Panc1 (cell line): Measurements from ENCODE around the gene CDK12. TPM values are rescaled to one million over a fixed set of nuclear protein-coding genes. Genes with fewer than 3 reads are reported as not detected.

Experiments used
- ATAC-seq: fragments of 200-7000 bp; cut with Tn5 transposase; 2 replicates; pipeline ENCODE4 v1.9.1; 2020; ENCODE audit warnings: mild to moderate bottlenecking, moderate library complexity
- BruUV-seq: library from RNA; stranded (reverse); fragments of 400-500 nt; replicated peaks from 2 replicates; lab custom pipeline; 2021; lab: Mats Ljungman, UMichigan
- CTCF ChIA-PET: fragments of 300-600 bp; sonication (Branson Sonifier 250); formaldehyde crosslinking; loops from one replicate; lab custom pipeline; 2022; ENCODE audit warnings: antibody characterized with exemption; lab: Charles Lee
- POLR2A ChIA-PET: fragments of 300-600 bp; sonication (Branson Sonifier 250); formaldehyde crosslinking; loops from one replicate; lab custom pipeline; 2022; ENCODE audit warnings: antibody characterized with exemption; lab: Charles Lee
- DNase-seq: peaks from one replicate; pipeline ENCODE4 v3.0.0-alpha.2; 2010; ENCODE audit warnings: low read depth, low spot score
- H3K27ac ChIP-seq: 2 replicates; pipeline ENCODE4 v1.5.1; 2011; ENCODE audit warnings: mild to moderate bottlenecking, low read length, inconsistent platforms
- H3K27me3 ChIP-seq: fragments of 200-500 bp; sonication (Bioruptor generic); 2 replicates; pipeline ENCODE4 v1.6.0; 2014; ENCODE audit warnings: low read length, inconsistent platforms; ENCODE audit not compliant: control insufficient read depth, insufficient read depth
- H3K36me3 ChIP-seq: fragments of 200-500 bp; sonication (Bioruptor generic); 2 replicates; pipeline ENCODE4 v1.5.1; 2014; ENCODE audit warnings: inconsistent platforms, mild to moderate bottlenecking, low read length, moderate library complexity; ENCODE audit not compliant: control insufficient read depth, insufficient read depth
- H3K4me1 ChIP-seq: 2 replicates; pipeline ENCODE4 v1.5.1; 2011; ENCODE audit warnings: inconsistent platforms, mild to moderate bottlenecking, low read length, moderate library complexity; ENCODE audit not compliant: control insufficient read depth, insufficient read depth
- H3K4me3 ChIP-seq, 2 experiments: 2 replicates each; pipeline ENCODE4 v1.5.1; 2011 to 2012; ENCODE audit warnings: low read depth in 2 of 2, low read length in 2 of 2, mild to moderate bottlenecking in 2 of 2, inconsistent platforms in 1 of 2, moderate library complexity in 1 of 2
- H3K9me3 ChIP-seq: fragments of 200-500 bp; sonication (Bioruptor generic); 2 replicates; pipeline ENCODE4 v1.5.1; 2014; ENCODE audit warnings: low read depth, mild to moderate bottlenecking, inconsistent platforms, low read length, moderate library complexity; ENCODE audit not compliant: control insufficient read depth, insufficient read depth
- POLR2AphosphoS5 ChIP-seq: IDR thresholded peaks from 2 replicates; pipeline ENCODE4 v1.6.1; 2012; ENCODE audit warnings: mild to moderate bottlenecking, low read depth, low read length, moderate library complexity
- SIN3A ChIP-seq: IDR thresholded peaks from 2 replicates; pipeline ENCODE4 v1.6.1; 2012; ENCODE audit warnings: low read depth, mild to moderate bottlenecking, low read length, moderate library complexity, borderline replicate concordance; ENCODE audit not compliant: insufficient read depth
- TCF7L2 ChIP-seq: IDR thresholded peaks from 2 replicates; pipeline ENCODE4 v1.6.1; 2011; ENCODE audit warnings: mild to moderate bottlenecking, low read depth, low read length, inconsistent platforms
- in situ Hi-C: cut with HindIII; loops from 2 replicates; pipeline ENCODE4 v1.10.0; 2016; ENCODE audit warnings: low sequenced_read_pairs, low pct_unique_long_range_greater_than_20kb
- intact Hi-C: fragments of 100-400 bp; cut with micrococcal nuclease; formaldehyde crosslinking; loops from one replicate; pipeline ENCODE4 v1.10.0; 2022; ENCODE audit not compliant: unreplicated experiment
- total RNA-seq: library from RNA; stranded (reverse); gene quantifications from one replicate; pipeline ENCODE4 v1.2.1, GENCODE V29; 2021; ENCODE audit not compliant: unreplicated experiment
- TF ChIP-seq, protein P1 (sequence below), 2 experiments: IDR thresholded peaks; 2 replicates each; pipeline ENCODE4 v1.6.1; 2011 to 2012; ENCODE audit warnings: low read depth in 2 of 2, control low read depth in 1 of 2, low read length in 1 of 2, mild to moderate bottlenecking in 1 of 2, moderate library complexity in 1 of 2; ENCODE audit not compliant: insufficient read depth in 1 of 2
- TF ChIP-seq, protein P2 (sequence below): fragments of 450-650 bp; IDR thresholded peaks from 2 replicates; pipeline ENCODE4 v1.5.1; 2017; ENCODE audit warnings: mild to moderate bottlenecking

CDK12 gene
- total RNA-seq, 1 experiment from 2014 or later, result 57.8 TPM

DNA sequence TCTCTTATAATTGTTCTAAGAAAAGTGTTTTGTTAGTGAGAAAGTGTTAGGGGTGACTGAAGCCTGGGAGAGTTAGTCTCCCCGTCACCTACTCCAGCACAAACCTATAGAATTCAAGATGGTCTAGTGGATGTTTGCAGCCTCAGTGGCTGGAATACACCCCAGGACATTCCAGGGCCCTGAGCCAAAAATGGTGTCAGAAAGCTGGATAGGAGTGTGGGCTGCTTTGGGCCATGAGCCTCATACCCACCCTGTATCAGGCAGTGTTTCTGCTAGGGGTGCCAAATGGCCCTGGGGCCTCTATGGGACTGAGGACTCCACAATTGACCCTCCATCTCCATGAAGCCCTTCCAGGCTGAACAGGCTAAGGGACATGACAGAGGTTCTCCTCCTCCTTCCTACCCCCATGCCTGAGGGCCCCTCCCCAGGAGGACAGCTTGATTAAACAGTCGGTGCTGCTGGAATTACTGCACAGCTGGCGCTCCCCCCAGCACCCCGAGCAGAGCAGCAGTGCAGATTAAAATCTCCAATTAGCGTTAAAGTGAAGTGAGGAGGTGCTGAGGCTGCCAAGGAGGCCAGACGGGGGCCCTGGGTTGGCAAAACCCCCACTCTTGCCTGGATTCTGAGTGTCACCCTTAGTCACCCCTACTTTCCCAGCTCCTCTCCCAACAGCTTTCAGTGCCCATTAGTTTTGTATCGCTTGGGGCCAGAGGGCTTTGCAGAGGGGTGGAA lies 87.4 kb downstream of the CDK12 start:
- in situ Hi-C loops, result no loop called here
- no TSS peak for BruUV-seq
- no peak for TF ChIP-seq SIN3A
- no peak for TF ChIP-seq POLR2AphosphoS5
- TF ChIP-seq, protein P1, sequence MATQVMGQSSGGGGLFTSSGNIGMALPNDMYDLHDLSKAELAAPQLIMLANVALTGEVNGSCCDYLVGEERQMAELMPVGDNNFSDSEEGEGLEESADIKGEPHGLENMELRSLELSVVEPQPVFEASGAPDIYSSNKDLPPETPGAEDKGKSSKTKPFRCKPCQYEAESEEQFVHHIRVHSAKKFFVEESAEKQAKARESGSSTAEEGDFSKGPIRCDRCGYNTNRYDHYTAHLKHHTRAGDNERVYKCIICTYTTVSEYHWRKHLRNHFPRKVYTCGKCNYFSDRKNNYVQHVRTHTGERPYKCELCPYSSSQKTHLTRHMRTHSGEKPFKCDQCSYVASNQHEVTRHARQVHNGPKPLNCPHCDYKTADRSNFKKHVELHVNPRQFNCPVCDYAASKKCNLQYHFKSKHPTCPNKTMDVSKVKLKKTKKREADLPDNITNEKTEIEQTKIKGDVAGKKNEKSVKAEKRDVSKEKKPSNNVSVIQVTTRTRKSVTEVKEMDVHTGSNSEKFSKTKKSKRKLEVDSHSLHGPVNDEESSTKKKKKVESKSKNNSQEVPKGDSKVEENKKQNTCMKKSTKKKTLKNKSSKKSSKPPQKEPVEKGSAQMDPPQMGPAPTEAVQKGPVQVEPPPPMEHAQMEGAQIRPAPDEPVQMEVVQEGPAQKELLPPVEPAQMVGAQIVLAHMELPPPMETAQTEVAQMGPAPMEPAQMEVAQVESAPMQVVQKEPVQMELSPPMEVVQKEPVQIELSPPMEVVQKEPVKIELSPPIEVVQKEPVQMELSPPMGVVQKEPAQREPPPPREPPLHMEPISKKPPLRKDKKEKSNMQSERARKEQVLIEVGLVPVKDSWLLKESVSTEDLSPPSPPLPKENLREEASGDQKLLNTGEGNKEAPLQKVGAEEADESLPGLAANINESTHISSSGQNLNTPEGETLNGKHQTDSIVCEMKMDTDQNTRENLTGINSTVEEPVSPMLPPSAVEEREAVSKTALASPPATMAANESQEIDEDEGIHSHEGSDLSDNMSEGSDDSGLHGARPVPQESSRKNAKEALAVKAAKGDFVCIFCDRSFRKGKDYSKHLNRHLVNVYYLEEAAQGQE (IDR thresholded peaks at IDR 0.05; ENCODE audit: insufficient read depth in 1 of 2, low read depth in 2 of 2, low read length in 1 of 2), result no peak
- no peak for TF ChIP-seq TCF7L2
- TF ChIP-seq, protein P2, sequence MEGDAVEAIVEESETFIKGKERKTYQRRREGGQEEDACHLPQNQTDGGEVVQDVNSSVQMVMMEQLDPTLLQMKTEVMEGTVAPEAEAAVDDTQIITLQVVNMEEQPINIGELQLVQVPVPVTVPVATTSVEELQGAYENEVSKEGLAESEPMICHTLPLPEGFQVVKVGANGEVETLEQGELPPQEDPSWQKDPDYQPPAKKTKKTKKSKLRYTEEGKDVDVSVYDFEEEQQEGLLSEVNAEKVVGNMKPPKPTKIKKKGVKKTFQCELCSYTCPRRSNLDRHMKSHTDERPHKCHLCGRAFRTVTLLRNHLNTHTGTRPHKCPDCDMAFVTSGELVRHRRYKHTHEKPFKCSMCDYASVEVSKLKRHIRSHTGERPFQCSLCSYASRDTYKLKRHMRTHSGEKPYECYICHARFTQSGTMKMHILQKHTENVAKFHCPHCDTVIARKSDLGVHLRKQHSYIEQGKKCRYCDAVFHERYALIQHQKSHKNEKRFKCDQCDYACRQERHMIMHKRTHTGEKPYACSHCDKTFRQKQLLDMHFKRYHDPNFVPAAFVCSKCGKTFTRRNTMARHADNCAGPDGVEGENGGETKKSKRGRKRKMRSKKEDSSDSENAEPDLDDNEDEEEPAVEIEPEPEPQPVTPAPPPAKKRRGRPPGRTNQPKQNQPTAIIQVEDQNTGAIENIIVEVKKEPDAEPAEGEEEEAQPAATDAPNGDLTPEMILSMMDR, result no peak
- ChIA-PET CTCF (interaction anchor here (1.4 to 1.8 kb wide), 2 partner anchors 73 to 75 kb away, joined by 5 to 8 read pairs; no protein-coding TSS in a partner anchor), POLR2A (no interaction called here)
- Histone ChIP-seq H3K27me3 (no peaks in the 10 kb centered on the region), H3K27ac (no peak overlapping the region), H3K36me3 (no peaks in the 10 kb centered on the region), H3K4me1 (no peaks in the 10 kb centered on the region), H3K4me3 (no peak overlapping the region), H3K9me3 (no peaks in the 10 kb centered on the region)
- intact Hi-C loops, result loop anchor here (5.0 kb wide), 1 partner anchor 74 kb away; no protein-coding TSS in a partner anchor
- no peak for DNase-seq
- no peak for ATAC-seq

DNA sequence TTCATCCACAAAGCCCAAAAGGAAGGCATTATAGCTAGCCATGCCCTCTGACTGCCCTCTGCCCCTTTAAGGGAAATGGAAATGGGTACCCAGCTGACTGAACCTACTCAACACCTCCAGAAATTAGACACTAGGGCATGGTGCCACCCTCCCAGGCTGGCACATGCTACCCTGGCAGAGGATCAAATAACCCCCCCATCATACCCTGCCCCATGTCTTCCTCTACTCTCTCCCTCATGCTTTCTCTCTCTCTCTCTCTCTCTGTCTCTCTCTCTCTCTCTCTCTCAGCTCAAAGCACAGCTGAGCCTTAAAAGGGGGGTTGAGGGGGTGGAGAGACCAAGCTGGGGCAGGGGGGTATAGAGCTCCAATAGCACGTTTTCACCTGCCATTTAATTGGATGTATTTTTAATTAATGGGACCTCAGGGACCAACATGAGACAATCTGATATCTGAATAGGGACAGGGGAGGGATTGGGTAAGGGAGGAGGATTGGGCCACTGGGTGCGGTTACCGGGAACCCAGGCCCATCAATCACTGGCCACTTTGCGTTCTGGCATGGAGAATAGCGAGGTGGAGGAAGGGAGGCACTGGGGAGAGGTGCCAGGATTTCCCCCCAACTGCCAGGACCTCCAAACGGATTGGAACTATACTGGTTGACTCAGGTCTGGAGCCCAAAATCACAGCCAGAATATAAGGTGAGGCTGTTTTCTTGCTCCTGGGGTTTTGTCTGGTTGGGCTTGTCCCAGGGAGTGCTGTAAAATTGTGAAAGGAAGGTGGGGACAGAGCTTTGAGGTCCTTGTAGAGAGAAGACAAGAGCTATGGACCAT lies 88.7 kb downstream of the CDK12 start:
- TF ChIP-seq TCF7L2 (no peak), POLR2AphosphoS5 (no peak), SIN3A (no peak)
- TF ChIP-seq, protein P2, result no peak
- TF ChIP-seq, protein P1 (IDR thresholded peaks at IDR 0.05; ENCODE audit: insufficient read depth in 1 of 2, low read depth in 2 of 2, low read length in 1 of 2), result no peak
- Histone ChIP-seq H3K36me3 (no peaks in the 10 kb centered on the region), H3K27ac (no peak overlapping the region), H3K9me3 (no peaks in the 10 kb centered on the region), H3K27me3 (no peaks in the 10 kb centered on the region), H3K4me1 (no peaks in the 10 kb centered on the region), H3K4me3 (no peak overlapping the region)
- POLR2A ChIA-PET, result interaction anchor here (0.6 kb wide), 1 partner anchor 151 kb away, joined by 3 read pairs; no protein-coding TSS in a partner anchor
- DNase-seq (no peak), ATAC-seq (no peak)
- intact Hi-C loops (loop anchor here (5.0 kb wide), 1 partner anchor 72 kb away; no protein-coding TSS in a partner anchor), in situ Hi-C loops (no loop called here)
- CTCF ChIA-PET, result interaction anchor here (0.6 kb wide), 1 partner anchor 68 kb away, joined by 4 read pairs; no protein-coding TSS in a partner anchor
- BruUV-seq, result no TSS peak
